Endothelial cell of umbilical vein (primary cell): ENCODE data around the gene AGT. TPM values are rescaled to one million over a fixed set of nuclear protein-coding genes. Genes with fewer than 3 reads are reported as not detected.

ENCODE experiments used
- BruUV-seq: library from RNA; stranded (reverse); fragments of 400-500 nt; replicated peaks from 2 replicates; lab custom pipeline; 2021; lab: Mats Ljungman, UMichigan
- CTCF ChIA-PET: fragments of 300-600, 350-600 bp; sonication (Branson Sonifier 250); formaldehyde crosslinking; loops from one replicate; lab custom pipeline; 2021; ENCODE audit warnings: antibody characterized with exemption, inconsistent platforms; lab: Charles Lee
- POLR2A ChIA-PET: fragments of 300-600, 350-600 bp; sonication (Branson Sonifier 250); formaldehyde crosslinking; loops from one replicate; lab custom pipeline; 2021; ENCODE audit warnings: antibody characterized with exemption, inconsistent platforms; lab: Charles Lee
- DNase-seq: peaks from one replicate; pipeline ENCODE4 v3.0.0-alpha.2; 2011; ENCODE audit warnings: low read depth, low spot score
- FAIRE-seq: peaks from 2 replicates; lab custom pipeline; 2011; peaks lifted over from hg19 to GRCh38; lab: Jason Lieb, UNC
- H2AFZ ChIP-seq: 2 replicates; pipeline ENCODE4 v1.6.0; 2012; ENCODE audit warnings: low read depth, low read length, control low read depth, inconsistent platforms
- H3K27ac ChIP-seq: 2 replicates; pipeline ENCODE4 v1.5.1; 2011; ENCODE audit warnings: low read depth, mild to moderate bottlenecking, control low read depth, low read length, moderate library complexity; ENCODE audit not compliant: insufficient read depth
- H3K27me3 ChIP-seq, 2 experiments: 2 replicates each; pipeline versions ENCODE4 v1.6.0 to v1.6.1; 2011; ENCODE audit warnings: low read length in 2 of 2, mixed read lengths in 1 of 2; ENCODE audit not compliant: control insufficient read depth in 2 of 2, insufficient read depth in 2 of 2
- H3K36me3 ChIP-seq, 2 experiments: 2 replicates in 1 of 2; 3 replicates in 1 of 2; pipeline ENCODE4 v1.5.1; 2011; ENCODE audit warnings: low read length in 2 of 2, mild to moderate bottlenecking in 1 of 2, moderate library complexity in 1 of 2; ENCODE audit not compliant: control insufficient read depth in 2 of 2, insufficient read depth in 2 of 2; ENCODE audit errors: extremely low read depth in 1 of 2
- H3K4me1 ChIP-seq: 3 replicates; pipeline ENCODE4 v1.5.1; 2011; ENCODE audit warnings: mild to moderate bottlenecking, low read length; ENCODE audit not compliant: control insufficient read depth, insufficient read depth; ENCODE audit errors: extremely low read depth
- H3K4me2 ChIP-seq: 2 replicates; pipeline ENCODE4 v1.6.1; 2011; ENCODE audit warnings: low read length, control low read depth, mixed read lengths; ENCODE audit not compliant: insufficient read depth
- H3K4me3 ChIP-seq, 3 experiments: fragments of 200-600 bp in 1 of 3; sonication (generic), shearing (Covaris generic) in 1 of 3; replicated peaks in 1 of 3; 2 replicates each; pipeline ENCODE4 v1.5.1; 2011 to 2016; ENCODE audit warnings: control low read depth in 3 of 3, low read length in 3 of 3, mild to moderate bottlenecking in 2 of 3, inconsistent platforms in 1 of 3, low read depth in 1 of 3, moderate library complexity in 1 of 3; ENCODE audit not compliant: insufficient read depth in 1 of 3
- H3K79me2 ChIP-seq: 2 replicates; pipeline ENCODE4 v1.6.0; 2012; ENCODE audit warnings: low read length, inconsistent platforms; ENCODE audit not compliant: control insufficient read depth, insufficient read depth
- H3K9ac ChIP-seq: replicated peaks from 2 replicates; pipeline ENCODE3; 2011; ENCODE audit warnings: low read length, control low read depth; ENCODE audit not compliant: insufficient read depth; ENCODE audit errors: extremely low read depth
- H3K9me1 ChIP-seq: replicated peaks from 3 replicates; pipeline ENCODE4 v1.6.0; 2011; ENCODE audit warnings: mild to moderate bottlenecking, low read length; ENCODE audit not compliant: control insufficient read depth, insufficient read depth; ENCODE audit errors: extremely low read depth
- H3K9me3 ChIP-seq: replicated peaks from 2 replicates; pipeline ENCODE4 v1.5.1; 2012; ENCODE audit warnings: low read length, inconsistent platforms; ENCODE audit not compliant: control insufficient read depth, insufficient read depth
- H4K20me1 ChIP-seq: replicated peaks from 2 replicates; pipeline ENCODE3; 2011; ENCODE audit warnings: mild to moderate bottlenecking, low read length; ENCODE audit not compliant: control insufficient read depth, insufficient read depth; ENCODE audit errors: extremely low read depth
- EZH2 ChIP-seq: IDR thresholded peaks from 2 replicates; pipeline ENCODE4 v1.6.1; 2012; ENCODE audit warnings: borderline replicate concordance, low read depth, mild to moderate bottlenecking, moderate library complexity, low read length, inconsistent platforms; ENCODE audit not compliant: severe bottlenecking
- FOS ChIP-seq: IDR thresholded peaks from 2 replicates; pipeline ENCODE4 v1.6.1; 2011; ENCODE audit warnings: mild to moderate bottlenecking, low read length, moderate library complexity, borderline replicate concordance; ENCODE audit not compliant: insufficient read depth
- GATA2 ChIP-seq: IDR thresholded peaks from 2 replicates; pipeline ENCODE4 v1.7.0; 2011; ENCODE audit warnings: low read depth, mild to moderate bottlenecking, moderate library complexity, mixed read lengths, low read length; ENCODE audit not compliant: insufficient read length, insufficient read depth
- JUN ChIP-seq: IDR thresholded peaks from 2 replicates; pipeline ENCODE4 v1.6.1; 2011; ENCODE audit warnings: borderline replicate concordance, low read depth; ENCODE audit not compliant: insufficient read length, insufficient read depth
- POLR2A ChIP-seq: IDR thresholded peaks from 2 replicates; pipeline ENCODE4 v1.6.1; 2012; ENCODE audit warnings: low read depth, mild to moderate bottlenecking, control low read depth, low read length
- dilution Hi-C: fragments of 300-500 bp; cut with MboI; formaldehyde crosslinking; loops from one replicate; pipeline ENCODE4 v1.15.0; 2019; ENCODE audit warnings: low sequenced_read_pairs; ENCODE audit not compliant: extremely low pct_ligation_motif_present
- intact Hi-C: fragments of 100-400 bp; cut with micrococcal nuclease; formaldehyde crosslinking; loops from one replicate; pipeline ENCODE4 v1.10.0; 2022
- polyA plus RNA-seq, 4 experiments: library from polyadenylated mRNA; depleted of rRNA in 3 of 4; stranded (reverse) in 3 of 4; unstranded in 1 of 4; fragments of >200 nt; gene quantifications; 2 replicates each; pipeline versions ENCODE4 v1.2.1 to v1.2.3, GENCODE V29; 2011 to 2012; ENCODE audit warnings: missing spikeins in 1 of 4
- total RNA-seq: library from RNA; stranded (reverse); gene quantifications from 2 replicates; pipeline ENCODE4 v1.2.3, GENCODE V29; 2021
- TF ChIP-seq, protein P1 (sequence below): IDR thresholded peaks from 2 replicates; pipeline ENCODE4 v1.6.1; 2011; ENCODE audit not compliant: insufficient read depth, insufficient read length
- TF ChIP-seq, protein P2 (sequence below), 2 donors: IDR thresholded peaks; 1 replicate in 1 of 2; 2 replicates in 1 of 2; pipeline ENCODE4 v1.5.1; 2011; ENCODE audit warnings: low read length in 2 of 2, mild to moderate bottlenecking in 2 of 2, moderate library complexity in 2 of 2, control low read depth in 1 of 2, inconsistent platforms in 1 of 2, low read depth in 1 of 2; ENCODE audit not compliant: insufficient read depth in 1 of 2; ENCODE audit errors: extremely low read depth in 1 of 2

AGT gene
- total and polyA plus RNA-seq, 2 donors (not counting 3 experiments of a cell fraction or from before 2014, with no cell fraction given), result not detected

DNA sequence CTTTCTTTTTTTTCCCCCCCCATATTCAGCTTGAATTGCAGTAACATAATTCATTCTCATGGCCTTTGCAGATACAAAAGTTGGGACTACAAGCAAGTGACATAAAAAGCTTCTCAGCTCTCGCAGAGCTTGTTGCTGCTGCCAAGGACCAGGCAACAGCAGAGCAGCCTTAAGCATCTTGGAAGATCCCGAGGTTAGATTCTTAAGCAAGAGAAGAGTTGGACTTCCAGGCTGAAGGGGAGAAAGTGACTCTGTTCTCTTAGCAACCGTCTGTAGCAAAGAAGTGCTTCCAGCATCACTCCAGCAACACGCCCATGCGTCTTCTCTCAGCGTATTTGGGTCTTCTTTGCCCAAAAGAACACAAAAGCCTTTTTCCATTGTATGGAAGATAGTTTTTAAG is 20.7 kb downstream of the AGT start:
- POLR2A ChIA-PET, result no interaction called here
- intact Hi-C loops, result no loop called here
- CTCF ChIA-PET, result no interaction called here

More for the DNA sequence above, 20.7 kb downstream of the AGT start:
- H3K9ac ChIP-seq, result no peak overlapping the region
- no peaks in the 10 kb centered on the region for H3K27me3 ChIP-seq
- no TSS peak for BruUV-seq
- no peaks in the 10 kb centered on the region for H3K4me1 ChIP-seq
- H3K79me2 ChIP-seq, result no peaks in the 10 kb centered on the region
- no peaks in the 10 kb centered on the region for H3K9me3 ChIP-seq
- H3K4me2 ChIP-seq, result no peak overlapping the region
- no peaks in the 10 kb centered on the region for H3K9me1 ChIP-seq
- TF ChIP-seq, protein P1, sequence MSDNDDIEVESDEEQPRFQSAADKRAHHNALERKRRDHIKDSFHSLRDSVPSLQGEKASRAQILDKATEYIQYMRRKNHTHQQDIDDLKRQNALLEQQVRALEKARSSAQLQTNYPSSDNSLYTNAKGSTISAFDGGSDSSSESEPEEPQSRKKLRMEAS, result no peak
- TF ChIP-seq POLR2A, result no peak
- no peak for TF ChIP-seq EZH2
- TF ChIP-seq JUN, result no peak
- no peak for TF ChIP-seq GATA2
- TF ChIP-seq FOS, result no peak
- TF ChIP-seq, protein P2, sequence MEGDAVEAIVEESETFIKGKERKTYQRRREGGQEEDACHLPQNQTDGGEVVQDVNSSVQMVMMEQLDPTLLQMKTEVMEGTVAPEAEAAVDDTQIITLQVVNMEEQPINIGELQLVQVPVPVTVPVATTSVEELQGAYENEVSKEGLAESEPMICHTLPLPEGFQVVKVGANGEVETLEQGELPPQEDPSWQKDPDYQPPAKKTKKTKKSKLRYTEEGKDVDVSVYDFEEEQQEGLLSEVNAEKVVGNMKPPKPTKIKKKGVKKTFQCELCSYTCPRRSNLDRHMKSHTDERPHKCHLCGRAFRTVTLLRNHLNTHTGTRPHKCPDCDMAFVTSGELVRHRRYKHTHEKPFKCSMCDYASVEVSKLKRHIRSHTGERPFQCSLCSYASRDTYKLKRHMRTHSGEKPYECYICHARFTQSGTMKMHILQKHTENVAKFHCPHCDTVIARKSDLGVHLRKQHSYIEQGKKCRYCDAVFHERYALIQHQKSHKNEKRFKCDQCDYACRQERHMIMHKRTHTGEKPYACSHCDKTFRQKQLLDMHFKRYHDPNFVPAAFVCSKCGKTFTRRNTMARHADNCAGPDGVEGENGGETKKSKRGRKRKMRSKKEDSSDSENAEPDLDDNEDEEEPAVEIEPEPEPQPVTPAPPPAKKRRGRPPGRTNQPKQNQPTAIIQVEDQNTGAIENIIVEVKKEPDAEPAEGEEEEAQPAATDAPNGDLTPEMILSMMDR (IDR thresholded peaks at IDR 0.05; ENCODE audit: extremely low read depth in 1 of 2, insufficient read depth in 1 of 2, low read depth in 1 of 2, low read length in 2 of 2), result no peak
- dilution Hi-C loops, result no loop called here
- no peak overlapping the region for H2AFZ ChIP-seq
- H4K20me1 ChIP-seq, result no peaks in the 10 kb centered on the region
- FAIRE-seq (no peak), DNase-seq (no peak)
- H3K27ac ChIP-seq, result no peak overlapping the region
- H3K36me3 ChIP-seq, result peaks cover 5 to 12% of the 10 kb centered on the region in 2 experiments
- no peak overlapping the region for H3K4me3 ChIP-seq
